Activated CD4-positive, alpha-beta T cell treated with anti-CD3 and anti-CD28 coated beads for 48 hours (primary cell): ENCODE results near the gene ADGRD1.

ENCODE experiments used
- DNase-seq: peaks from one replicate; pipeline ENCODE4 v3.0.0-alpha.2; 2020

ADGRD1 gene

DNA sequence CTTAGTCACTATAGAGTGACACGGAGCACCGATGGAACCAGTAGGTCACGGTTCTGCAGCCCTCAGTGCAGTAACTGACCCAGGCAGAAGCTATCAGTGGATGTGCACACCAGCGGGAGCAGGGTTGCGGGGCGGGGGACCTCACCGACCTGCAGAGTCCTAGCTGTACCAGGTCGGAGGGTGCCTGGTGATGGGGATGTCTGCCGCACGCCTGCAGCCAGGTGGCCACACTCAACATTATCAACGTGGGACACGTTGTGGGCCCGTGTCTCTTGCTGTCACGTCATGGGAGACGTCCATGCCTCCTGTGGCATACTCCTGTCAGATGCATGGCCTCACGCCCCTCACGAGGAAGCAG is 55.2 kb downstream of the ADGRD1 start:
- DNase-seq: no peak

- no peak for DNase-seq
These were observed 56.1 kb downstream of the ADGRD1 start for GRCh38 chr12:131009595-131010395.

GRCh38 chr12:131010396-131011131 is 56.9 kb downstream of the ADGRD1 start:
- no peak for DNase-seq

DNA sequence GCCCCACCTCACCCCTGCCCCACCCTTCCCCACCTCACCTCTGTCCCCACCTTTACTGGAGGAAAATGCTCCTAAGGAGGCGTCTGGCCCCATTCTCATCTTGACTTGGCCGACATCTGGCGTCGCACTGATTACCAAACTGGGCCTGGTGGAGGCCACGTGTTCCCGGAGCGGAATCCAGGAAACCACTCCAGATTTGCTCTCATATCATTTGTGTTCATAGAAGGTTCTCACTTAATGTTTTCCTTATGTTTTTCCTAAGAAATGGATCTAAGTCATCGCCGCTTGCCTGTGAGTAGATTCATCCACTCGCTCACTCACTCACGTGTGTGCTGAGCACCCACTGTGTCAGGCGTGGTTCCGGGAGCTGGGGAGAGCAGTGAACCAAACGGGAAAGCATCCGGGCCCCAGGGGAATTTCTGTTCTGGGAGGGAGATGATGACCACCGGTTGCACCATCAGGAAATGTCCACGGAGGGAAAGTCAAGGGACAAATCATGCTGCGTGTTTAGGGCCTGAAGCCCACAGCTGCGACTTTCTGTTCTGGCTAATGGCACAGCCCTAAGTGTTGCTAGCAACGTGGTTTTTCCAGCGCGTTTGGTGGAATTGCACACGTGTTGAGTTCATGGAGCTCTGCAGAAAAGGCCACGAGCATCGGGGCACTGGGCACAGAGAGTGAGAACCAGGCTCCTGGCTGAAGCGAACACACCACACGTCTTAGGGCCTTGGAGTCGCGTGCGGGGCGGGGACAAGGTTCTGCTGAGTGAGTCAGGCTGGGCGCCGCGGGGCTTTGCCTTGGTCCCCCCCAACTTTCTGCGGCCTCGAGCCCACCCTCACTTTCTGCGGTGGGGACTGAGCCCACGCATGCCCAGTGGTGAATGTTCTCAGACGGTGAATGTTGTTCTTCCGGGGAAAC is 57.7 kb downstream of the ADGRD1 start:
- DNase-seq: no peak

DNA sequence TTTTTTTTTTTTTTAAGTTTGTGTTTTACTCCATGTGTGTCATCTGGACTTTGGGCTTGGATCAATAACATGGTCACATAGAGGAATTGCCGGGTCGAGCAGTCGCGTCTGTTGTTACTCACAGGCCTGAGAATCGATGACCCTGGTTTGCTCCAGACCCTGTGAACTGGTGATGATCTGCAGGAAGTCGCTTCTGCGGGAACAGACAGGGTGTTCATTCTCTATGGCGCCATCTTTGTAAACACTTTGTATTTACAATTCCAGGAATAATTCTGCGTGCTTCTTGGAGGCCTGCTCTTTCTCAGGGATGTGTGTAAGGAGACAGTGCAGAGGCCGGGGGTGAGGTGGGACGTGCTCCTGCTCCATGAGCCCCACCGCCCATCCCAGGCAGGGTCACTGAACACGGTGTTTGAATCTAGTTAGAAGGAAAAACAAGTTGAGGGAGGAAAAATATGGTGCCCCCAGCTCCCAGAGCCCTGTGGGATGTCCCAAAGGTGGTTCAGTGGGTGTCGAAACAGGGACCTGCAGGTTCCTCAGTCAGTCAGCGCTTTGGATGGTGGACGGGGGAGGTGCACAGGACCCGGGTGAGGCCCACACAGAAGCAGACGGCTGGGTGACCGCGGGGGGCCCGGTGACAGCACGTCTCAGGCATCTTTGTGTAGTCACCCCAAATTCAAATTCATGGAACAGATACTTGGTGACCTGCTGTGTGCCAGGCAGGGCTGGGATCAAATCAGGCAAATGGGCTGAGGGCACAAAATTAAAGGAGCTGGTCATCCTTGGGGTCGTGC is 58.8 kb downstream of the ADGRD1 start:
- DNase-seq: no peak

GRCh38 chr12:131013118-131013517 is 59.4 kb downstream of the ADGRD1 start:
- DNase-seq: no peak

DNA sequence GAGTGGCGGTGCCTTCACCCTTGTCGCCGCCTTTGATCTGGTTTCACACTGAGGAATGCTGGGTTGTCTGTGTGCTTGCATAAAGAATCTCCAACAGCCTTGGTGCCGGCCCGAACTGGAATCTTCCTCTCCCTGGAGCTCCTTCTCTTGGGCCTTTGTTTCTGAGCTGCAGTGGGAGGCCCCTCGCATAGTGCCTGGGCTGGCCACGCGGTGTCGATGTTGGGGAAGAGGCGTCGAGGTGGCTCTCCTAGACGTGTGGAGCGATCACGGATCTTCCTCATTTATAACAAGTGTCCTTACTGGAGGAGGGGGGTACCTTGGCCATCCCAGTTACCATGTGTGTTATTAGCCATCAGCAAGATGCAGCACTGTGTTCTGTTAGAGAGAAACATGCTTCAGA is 60.6 kb downstream of the ADGRD1 start:
- no peak for DNase-seq

DNA sequence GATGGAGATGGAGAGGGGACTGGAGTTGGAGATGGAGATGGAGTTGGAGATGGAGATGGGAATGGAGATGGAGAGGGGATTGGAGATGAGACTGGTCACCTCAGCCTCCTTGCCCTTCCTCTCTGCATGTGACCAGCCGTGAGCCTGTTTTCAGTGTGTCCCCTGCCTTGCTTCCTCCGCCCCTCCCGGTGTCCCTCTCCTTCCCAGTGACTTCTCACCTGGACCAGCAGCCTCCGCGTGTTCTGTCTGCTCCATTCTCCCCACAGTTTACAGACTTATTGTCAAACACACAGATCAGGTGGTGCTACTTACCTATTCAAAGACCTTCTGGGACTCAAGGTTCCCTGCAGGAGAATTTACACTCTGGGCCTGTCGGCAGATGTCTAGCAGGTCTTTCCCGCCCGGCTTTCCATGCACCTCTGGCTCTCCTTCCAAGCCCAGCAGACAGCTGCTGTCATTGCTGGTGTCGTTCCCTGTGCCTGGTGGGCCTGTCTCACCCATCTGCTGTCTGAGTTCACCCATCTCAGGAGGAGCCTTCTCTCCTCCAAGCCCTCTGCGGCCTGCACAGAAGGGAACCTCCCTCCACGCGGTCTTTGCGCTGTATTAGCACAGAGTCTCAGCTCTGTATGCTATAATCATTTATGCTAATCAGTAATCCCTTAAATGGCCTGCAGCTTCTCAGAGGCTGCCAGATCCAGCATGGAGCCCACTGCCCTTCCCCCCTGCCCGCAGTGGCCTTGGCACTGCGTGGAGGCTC is 62.1 kb downstream of the ADGRD1 start:
- DNase-seq: no peak

GRCh38 chr12:131017477-131017991 is 63.8 kb downstream of the ADGRD1 start:
- no peak for DNase-seq

DNA sequence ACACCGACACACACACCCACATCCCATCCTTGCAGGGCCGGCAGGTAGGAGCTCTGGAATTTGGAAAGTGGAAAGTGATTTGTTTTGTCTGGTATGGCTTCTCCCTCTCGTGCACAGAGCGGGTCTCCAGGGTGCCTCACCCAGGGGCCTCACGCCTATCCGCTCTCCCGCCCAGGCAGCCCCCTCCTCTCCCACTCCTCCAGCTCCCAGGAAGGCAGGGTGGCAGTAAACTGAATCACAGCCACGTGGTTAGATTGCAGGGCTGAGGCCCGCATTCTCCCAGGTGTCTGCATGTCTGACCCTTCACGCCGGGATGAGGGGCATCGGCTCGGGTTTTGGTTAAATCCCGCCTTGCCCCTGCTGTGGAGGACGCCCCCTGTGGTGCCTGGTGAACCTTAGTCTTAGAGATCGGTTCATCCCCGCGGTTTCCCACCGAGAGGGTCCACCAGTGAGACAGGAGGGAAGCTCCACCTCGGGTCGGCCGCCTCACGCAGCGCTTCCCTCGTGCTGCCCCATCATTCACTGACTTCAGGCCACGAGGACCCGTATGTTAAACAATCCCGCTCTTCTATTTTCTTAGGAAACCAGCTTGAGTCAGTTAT is 64.4 kb downstream of the ADGRD1 start:
- DNase-seq: no peak

DNA sequence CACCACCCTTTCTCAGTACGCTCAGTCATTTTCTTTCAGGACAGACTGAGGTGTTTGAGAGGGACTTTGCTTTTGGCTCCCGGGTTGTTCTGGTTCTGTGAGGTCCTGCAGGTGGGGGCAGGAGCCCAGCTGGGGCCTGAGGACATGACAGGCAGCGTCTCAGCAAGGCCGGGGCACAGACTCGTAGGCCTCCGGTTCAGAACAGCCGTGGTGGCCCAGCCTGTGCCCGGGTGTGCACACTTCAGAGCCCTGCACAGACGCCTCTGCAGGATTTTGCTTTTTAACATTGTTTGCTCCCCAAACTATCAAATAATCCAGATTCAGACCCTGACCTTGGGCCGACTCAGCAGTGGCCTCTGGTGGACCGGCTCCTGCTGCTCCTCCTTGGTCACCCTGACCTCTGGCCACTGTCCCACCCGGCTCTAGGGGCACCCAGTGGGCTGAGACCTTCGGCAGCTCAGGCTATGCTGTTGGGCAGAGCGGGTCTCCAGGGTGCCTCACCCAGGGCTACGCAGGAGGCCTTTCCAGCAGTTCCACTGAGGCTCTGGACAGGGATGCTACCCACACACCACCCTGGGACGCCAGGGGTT is 65.2 kb downstream of the ADGRD1 start:
- DNase-seq: no peak

DNA sequence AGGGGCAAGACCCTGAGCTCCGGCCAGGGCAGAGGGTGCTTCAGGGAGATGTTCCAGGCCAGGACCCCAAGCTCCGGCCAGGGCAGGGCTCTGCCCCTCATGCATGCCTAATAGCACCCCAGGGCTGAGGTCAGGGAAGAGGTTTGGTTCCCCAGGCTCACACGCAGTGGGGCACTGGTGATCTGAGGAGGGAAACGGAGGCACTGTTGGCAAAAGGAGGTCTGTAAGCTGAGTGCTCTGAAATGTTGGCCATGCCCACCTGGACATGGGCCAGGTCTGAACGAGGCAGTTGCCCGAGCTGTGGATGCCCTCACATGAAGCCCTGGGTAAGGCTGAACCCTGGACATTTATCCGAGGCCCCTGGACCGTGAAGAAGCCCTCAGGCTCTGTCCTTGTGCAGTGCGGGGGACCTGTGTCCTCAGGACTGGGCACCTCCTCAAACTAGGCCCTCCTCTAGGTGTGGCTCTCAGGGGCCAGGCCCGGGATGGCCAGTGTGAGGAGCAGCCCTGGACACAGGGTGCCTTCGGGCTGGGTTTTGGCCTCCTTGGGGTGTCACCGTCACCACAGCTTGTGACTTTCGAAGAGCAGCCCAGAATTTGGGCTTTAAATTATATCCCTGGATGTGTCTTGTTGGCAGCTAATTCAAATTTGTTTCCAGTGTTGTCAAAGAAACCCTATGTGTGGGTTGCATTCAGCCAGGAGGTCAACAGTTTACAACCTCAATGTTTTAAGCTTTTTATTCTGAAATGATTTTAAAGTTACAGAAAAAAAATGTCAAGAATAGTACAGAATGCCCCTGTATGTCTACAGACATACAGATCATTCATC is 66.8 kb downstream of the ADGRD1 start:
- no peak for DNase-seq

DNA sequence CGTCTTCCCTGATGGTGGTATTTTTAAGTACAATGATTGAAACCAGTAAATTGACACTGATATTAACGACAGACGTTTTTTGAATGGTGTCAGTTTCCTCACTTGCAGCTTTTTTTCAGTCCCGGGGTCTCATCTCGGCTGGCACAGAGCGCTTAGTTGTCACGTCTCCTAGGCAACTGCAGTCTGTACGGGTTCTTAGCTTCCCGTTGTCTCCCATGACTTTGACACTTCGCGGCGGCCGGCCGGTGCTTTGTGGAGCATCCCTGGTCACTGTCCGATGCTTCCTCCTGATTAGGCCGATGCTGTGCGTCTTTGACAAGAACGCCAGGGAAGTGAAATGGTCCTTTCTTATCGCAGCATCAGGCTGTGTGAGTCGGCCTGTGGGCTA is 67.4 kb downstream of the ADGRD1 start:
- no peak for DNase-seq

- DNase-seq: no peak
These were observed 70.3 kb downstream of the ADGRD1 start for GRCh38 chr12:131024026-131024425.

- no peak for DNase-seq
These were observed 71.0 kb downstream of the ADGRD1 start for GRCh38 chr12:131024721-131025120.

GRCh38 chr12:131025234-131025633 is 71.5 kb downstream of the ADGRD1 start:
- DNase-seq: no peak

DNA sequence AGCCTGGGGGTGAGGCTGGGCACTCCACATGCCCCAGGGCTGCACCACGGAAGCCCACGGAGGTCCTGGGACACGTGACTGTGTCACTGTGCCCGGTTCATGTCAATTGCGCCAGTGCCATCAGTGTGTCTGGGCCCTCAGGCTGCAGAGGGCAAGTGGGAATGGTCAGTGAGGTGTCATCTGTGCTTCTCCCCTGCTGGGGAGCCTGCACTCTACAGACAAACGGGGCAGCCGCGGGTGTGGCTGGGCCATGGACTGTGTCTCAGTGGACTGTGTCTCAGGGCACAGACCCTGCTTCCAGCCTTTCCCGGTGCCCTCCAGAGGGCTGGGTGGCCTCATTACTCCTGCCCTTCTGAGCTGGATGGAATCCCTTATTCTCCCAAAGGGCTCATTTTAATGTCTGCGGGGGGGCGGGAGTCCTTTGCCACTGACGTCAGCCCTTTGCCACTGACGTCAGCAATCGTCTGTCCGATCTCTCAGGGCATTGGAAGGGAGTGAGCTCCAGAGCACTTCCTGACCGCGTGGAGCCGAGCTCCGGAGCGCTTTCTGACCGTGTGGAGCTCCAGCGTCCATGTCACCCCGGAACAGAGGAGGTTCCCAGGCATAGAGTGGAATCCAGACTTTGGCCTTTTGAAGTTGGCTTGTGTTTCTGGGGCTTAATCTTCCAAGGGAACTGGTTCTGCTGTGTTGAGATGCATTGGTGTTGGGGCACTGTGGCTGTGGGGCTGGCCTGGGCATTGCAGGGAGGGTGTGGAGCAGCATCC is 72.4 kb downstream of the ADGRD1 start:
- DNase-seq: no peak

DNA sequence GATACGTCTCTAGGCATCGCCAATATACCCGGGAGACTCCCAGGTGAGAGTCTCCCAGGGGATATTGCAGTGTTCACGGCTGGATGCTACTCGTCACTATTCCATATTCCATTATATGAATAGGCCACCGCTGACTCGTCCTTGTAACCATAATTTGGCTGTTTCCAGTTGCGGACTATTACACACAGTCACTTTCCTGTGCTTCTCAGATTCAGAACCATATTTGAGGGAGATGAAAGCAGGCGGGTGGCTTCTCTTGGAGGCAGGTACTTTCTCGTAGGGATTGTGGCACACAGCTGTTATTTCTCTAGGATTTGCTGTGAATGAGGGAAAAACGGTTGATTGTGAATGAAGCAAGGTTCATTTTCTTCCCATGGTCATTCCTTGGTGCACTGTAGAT is 73.0 kb downstream of the ADGRD1 start:
- no peak for DNase-seq

DNA sequence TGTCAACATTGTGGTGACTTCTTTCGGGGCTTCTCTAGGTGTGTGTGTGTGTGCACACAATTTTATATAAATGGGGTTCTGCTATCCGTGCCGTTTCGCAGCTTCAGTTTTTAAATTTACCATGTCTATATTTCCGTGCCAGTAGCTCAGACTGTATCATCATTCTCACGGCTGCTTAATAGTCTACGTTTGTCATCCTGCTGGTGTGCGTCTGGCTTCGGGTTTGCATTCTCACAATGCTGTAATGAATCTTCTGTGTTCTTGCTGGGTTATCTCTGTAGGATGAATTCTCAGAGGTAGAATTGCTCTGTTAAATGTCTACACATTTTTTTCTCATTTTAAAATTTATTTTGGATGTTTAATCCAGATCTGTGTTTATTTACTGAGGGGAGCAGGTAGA is 73.6 kb downstream of the ADGRD1 start:
- no peak for DNase-seq
